Gastrocnemius medialis (tissue), 4 donors: Measurements from ENCODE around the gene VDR.

Source experiments
- CTCF ChIP-seq, 5 experiments: fragments of 450-650 bp in 3 of 5; fragments of 200-600 bp in 2 of 5; sonication (generic) in 2 of 5; IDR thresholded peaks in 4 of 5; conservative IDR thresholded peaks in 1 of 5; 1 replicate in 4 of 5; 2 replicates in 1 of 5; pipeline ENCODE4 v1.5.1; 2016 to 2019; ENCODE audit warnings: antibody characterized with exemption in 5 of 5, mild to moderate bottlenecking in 3 of 5, moderate library complexity in 3 of 5
- POLR2A ChIP-seq, 2 donors: fragments of 450-650 bp; IDR thresholded peaks; one replicate each; pipeline ENCODE4 v1.6.1; 2017; ENCODE audit warnings: antibody characterized with exemption in 2 of 2, mild to moderate bottlenecking in 2 of 2, moderate library complexity in 2 of 2

GRCh38 chr12:47900131-47901062, 4.4 kb downstream of the VDR start:
- no peak for TF ChIP-seq CTCF (IDR thresholded peaks at IDR 0.05 in 4 of 5, conservative IDR thresholded peaks at IDR 0.05 in 1 of 5)
- no peak for TF ChIP-seq POLR2A (IDR thresholded peaks at IDR 0.05)
